ENCODE data around the gene ST6GALNAC6.
A peak's percentile ranks its signal among the peaks of the same experiment; 100 is the strongest.

DNA sequence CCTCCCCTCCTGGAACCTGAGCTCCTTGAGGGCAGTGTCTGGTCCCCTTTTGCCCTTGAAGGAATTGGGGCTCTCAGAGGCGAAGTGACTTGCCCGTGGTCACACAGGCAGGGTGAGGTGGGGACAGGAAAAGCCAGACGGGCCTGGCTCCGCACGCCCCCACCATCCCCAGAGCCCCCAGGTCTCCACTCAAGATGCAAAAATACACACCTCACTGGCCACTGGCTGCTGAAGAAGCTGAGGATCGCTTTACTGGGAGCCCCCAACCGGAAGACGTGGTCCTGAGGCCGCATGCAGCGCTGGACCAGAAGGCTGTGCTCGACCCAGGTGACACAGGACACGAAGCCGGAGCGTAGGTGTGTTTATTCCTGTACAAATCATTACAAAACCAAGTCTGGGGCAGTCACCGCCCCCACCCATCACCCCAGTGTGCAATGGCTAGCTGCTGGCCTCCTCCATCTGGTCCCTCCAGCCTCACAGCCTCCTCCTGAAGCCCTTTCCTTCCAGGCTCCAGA is 14.4 kb downstream of the ST6GALNAC6 start:
- TF ChIP-seq RCOR1 (conservative IDR thresholded peaks at IDR 0.05; ENCODE audit: low read depth, low read length) (no peak), BMI1 (IDR thresholded peaks at IDR 0.05; ENCODE audit: borderline replicate concordance) (no peak), ZZZ3 (IDR thresholded peaks at IDR 0.05; ENCODE audit: control insufficient read depth, insufficient read length, low read depth) (no peak), POLR2A (IDR thresholded peaks at IDR 0.05; ENCODE audit: low read depth, low read length) (peak; percentile 26; the same call in 1 of the 2 replicates)
- TF ChIP-seq, protein P1, sequence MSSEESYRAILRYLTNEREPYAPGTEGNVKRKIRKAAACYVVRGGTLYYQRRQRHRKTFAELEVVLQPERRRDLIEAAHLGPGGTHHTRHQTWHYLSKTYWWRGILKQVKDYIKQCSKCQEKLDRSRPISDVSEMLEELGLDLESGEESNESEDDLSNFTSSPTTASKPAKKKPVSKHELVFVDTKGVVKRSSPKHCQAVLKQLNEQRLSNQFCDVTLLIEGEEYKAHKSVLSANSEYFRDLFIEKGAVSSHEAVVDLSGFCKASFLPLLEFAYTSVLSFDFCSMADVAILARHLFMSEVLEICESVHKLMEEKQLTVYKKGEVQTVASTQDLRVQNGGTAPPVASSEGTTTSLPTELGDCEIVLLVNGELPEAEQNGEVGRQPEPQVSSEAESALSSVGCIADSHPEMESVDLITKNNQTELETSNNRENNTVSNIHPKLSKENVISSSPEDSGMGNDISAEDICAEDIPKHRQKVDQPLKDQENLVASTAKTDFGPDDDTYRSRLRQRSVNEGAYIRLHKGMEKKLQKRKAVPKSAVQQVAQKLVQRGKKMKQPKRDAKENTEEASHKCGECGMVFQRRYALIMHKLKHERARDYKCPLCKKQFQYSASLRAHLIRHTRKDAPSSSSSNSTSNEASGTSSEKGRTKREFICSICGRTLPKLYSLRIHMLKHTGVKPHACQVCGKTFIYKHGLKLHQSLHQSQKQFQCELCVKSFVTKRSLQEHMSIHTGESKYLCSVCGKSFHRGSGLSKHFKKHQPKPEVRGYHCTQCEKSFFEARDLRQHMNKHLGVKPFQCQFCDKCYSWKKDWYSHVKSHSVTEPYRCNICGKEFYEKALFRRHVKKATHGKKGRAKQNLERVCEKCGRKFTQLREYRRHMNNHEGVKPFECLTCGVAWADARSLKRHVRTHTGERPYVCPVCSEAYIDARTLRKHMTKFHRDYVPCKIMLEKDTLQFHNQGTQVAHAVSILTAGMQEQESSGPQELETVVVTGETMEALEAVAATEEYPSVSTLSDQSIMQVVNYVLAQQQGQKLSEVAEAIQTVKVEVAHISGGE (CRISPR knock-in tag; IDR thresholded peaks at IDR 0.05): no peak
- TF ChIP-seq, protein P2, sequence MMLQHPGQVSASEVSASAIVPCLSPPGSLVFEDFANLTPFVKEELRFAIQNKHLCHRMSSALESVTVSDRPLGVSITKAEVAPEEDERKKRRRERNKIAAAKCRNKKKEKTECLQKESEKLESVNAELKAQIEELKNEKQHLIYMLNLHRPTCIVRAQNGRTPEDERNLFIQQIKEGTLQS (IDR thresholded peaks at IDR 0.05; ENCODE audit: borderline replicate concordance, extremely low read depth, low read depth, low read length): no peak
- TF ChIP-seq, protein P3, sequence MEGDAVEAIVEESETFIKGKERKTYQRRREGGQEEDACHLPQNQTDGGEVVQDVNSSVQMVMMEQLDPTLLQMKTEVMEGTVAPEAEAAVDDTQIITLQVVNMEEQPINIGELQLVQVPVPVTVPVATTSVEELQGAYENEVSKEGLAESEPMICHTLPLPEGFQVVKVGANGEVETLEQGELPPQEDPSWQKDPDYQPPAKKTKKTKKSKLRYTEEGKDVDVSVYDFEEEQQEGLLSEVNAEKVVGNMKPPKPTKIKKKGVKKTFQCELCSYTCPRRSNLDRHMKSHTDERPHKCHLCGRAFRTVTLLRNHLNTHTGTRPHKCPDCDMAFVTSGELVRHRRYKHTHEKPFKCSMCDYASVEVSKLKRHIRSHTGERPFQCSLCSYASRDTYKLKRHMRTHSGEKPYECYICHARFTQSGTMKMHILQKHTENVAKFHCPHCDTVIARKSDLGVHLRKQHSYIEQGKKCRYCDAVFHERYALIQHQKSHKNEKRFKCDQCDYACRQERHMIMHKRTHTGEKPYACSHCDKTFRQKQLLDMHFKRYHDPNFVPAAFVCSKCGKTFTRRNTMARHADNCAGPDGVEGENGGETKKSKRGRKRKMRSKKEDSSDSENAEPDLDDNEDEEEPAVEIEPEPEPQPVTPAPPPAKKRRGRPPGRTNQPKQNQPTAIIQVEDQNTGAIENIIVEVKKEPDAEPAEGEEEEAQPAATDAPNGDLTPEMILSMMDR (IDR thresholded peaks at IDR 0.05 in 2 of 3, conservative IDR thresholded peaks at IDR 0.05 in 1 of 3; ENCODE audit: control insufficient read depth in 2 of 3, extremely low read depth in 1 of 3, insufficient read depth in 1 of 3, low read depth in 3 of 3, low read length in 3 of 3): no peak

Data from GM12878 (cell line).